DND-41 (cell line): ENCODE results near the gene USE1.
A peak's percentile ranks its signal among the peaks of the same experiment; 100 is the strongest.

Experiments
- ATAC-seq: fragments of 200-7000 bp; cut with Tn5 transposase; 3 replicates; pipeline ENCODE4 v1.9.1; 2021; ENCODE audit warnings: low read depth; ENCODE audit not compliant: insufficient read depth
- DNase-seq: peaks from one replicate; pipeline ENCODE4 v3.0.0-alpha.2; 2020
- H2AFZ ChIP-seq: 2 replicates; pipeline ENCODE4 v1.6.0; 2012; ENCODE audit warnings: low read depth, low read length
- H3K27ac ChIP-seq: 2 replicates; pipeline ENCODE4 v1.5.1; 2012; ENCODE audit warnings: low read length, inconsistent platforms
- H3K27me3 ChIP-seq: fragments of 200-600 bp; sonication (generic); 2 replicates; pipeline ENCODE4 v1.6.0; 2012; ENCODE audit warnings: low read length, mild to moderate bottlenecking, inconsistent platforms; ENCODE audit not compliant: insufficient read depth, poor library complexity
- H3K36me3 ChIP-seq: 2 replicates; pipeline ENCODE4 v1.5.1; 2012; ENCODE audit warnings: low read length, inconsistent platforms; ENCODE audit not compliant: insufficient read depth
- H3K4me1 ChIP-seq: 2 replicates; pipeline ENCODE4 v1.5.1; 2012; ENCODE audit warnings: mild to moderate bottlenecking, low read length; ENCODE audit not compliant: insufficient read depth
- H3K4me2 ChIP-seq: 2 replicates; pipeline ENCODE4 v1.6.0; 2012; ENCODE audit warnings: mild to moderate bottlenecking, moderate library complexity, low read length, inconsistent platforms; ENCODE audit not compliant: insufficient read depth
- H3K4me3 ChIP-seq, 2 experiments: fragments of 200-600 bp in 1 of 2; shearing (Covaris generic) in 1 of 2; 2 replicates each; pipeline ENCODE4 v1.5.1; 2012 to 2016; ENCODE audit warnings: inconsistent platforms in 2 of 2, low read length in 2 of 2, mild to moderate bottlenecking in 2 of 2, low read depth in 1 of 2, moderate library complexity in 1 of 2
- H3K79me2 ChIP-seq: 2 replicates; pipeline ENCODE4 v1.6.0; 2012; ENCODE audit warnings: low read length, inconsistent platforms; ENCODE audit not compliant: insufficient read depth
- H3K9ac ChIP-seq: 2 replicates; pipeline ENCODE4 v1.6.0; 2012; ENCODE audit warnings: low read depth, mild to moderate bottlenecking, inconsistent platforms, low read length, moderate library complexity
- H3K9me3 ChIP-seq: 2 replicates; pipeline ENCODE4 v1.5.1; 2012; ENCODE audit warnings: low read length, moderate library complexity, mild to moderate bottlenecking, inconsistent platforms; ENCODE audit not compliant: insufficient read depth, severe bottlenecking
- H4K20me1 ChIP-seq: 2 replicates; pipeline ENCODE4 v1.6.0; 2012; ENCODE audit warnings: low read length; ENCODE audit not compliant: insufficient read depth
- EZH2 ChIP-seq: IDR thresholded peaks from 3 replicates; pipeline ENCODE4 v1.6.1; 2012; ENCODE audit warnings: borderline replicate concordance, low read depth, mild to moderate bottlenecking, moderate library complexity, low read length, inconsistent platforms; ENCODE audit not compliant: severe bottlenecking
- TF ChIP-seq, protein P1 (sequence below): IDR thresholded peaks from 2 replicates; pipeline ENCODE4 v1.5.1; 2012; ENCODE audit warnings: borderline replicate concordance, low read length, moderate library complexity, mild to moderate bottlenecking; ENCODE audit not compliant: poor library complexity, severe bottlenecking; ENCODE audit errors: extremely low read depth

Gene USE1

DNA sequence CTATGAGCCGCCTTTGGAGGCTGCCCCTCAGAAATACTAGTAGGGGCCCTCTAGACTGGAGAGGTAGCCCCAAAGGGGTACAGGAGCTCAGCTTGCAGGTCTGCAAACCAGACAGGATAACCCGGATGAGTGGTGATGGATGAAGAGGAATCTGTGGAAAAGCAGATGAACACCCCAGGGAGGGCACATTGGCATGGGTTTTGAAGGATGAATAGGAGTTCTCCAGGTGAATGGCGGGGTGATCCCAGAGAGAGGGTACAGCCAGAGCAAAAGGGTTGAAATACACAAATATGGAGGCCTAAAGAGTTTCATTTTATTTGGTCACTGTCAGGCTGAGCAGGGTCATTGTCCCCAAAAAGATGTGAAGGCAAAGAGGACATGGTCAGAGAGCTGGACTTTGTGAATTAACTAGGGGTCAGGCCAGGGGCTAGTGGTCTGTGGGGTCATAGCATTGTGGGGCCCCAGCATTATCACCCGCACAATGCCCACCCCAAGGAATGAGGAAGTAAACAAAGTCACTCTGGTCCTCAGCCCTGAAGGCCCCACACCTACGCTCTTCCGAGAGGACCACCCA, 25.8 kb downstream of the USE1 start:
- H2AFZ ChIP-seq = no peak overlapping the region
- H3K27ac ChIP-seq = no peak overlapping the region
- peaks cover 34% of the 10 kb centered on the region for H3K79me2 ChIP-seq
- TF ChIP-seq EZH2 = no peak
- TF ChIP-seq, protein P1, sequence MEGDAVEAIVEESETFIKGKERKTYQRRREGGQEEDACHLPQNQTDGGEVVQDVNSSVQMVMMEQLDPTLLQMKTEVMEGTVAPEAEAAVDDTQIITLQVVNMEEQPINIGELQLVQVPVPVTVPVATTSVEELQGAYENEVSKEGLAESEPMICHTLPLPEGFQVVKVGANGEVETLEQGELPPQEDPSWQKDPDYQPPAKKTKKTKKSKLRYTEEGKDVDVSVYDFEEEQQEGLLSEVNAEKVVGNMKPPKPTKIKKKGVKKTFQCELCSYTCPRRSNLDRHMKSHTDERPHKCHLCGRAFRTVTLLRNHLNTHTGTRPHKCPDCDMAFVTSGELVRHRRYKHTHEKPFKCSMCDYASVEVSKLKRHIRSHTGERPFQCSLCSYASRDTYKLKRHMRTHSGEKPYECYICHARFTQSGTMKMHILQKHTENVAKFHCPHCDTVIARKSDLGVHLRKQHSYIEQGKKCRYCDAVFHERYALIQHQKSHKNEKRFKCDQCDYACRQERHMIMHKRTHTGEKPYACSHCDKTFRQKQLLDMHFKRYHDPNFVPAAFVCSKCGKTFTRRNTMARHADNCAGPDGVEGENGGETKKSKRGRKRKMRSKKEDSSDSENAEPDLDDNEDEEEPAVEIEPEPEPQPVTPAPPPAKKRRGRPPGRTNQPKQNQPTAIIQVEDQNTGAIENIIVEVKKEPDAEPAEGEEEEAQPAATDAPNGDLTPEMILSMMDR = no peak
- H3K9ac ChIP-seq = no peak overlapping the region
- H3K36me3 ChIP-seq = peaks cover 9% of the 10 kb centered on the region; the same call in 1 of the 2 replicates
- no peaks in the 10 kb centered on the region for H3K27me3 ChIP-seq
- ATAC-seq = no peak
- no peak for DNase-seq
- H3K9me3 ChIP-seq = no peaks in the 10 kb centered on the region
- H3K4me2 ChIP-seq = no peak overlapping the region
- peaks cover 8% of the 10 kb centered on the region for H4K20me1 ChIP-seq
- H3K4me1 ChIP-seq = peaks cover 35% of the 10 kb centered on the region
- no peak overlapping the region for H3K4me3 ChIP-seq

DNA sequence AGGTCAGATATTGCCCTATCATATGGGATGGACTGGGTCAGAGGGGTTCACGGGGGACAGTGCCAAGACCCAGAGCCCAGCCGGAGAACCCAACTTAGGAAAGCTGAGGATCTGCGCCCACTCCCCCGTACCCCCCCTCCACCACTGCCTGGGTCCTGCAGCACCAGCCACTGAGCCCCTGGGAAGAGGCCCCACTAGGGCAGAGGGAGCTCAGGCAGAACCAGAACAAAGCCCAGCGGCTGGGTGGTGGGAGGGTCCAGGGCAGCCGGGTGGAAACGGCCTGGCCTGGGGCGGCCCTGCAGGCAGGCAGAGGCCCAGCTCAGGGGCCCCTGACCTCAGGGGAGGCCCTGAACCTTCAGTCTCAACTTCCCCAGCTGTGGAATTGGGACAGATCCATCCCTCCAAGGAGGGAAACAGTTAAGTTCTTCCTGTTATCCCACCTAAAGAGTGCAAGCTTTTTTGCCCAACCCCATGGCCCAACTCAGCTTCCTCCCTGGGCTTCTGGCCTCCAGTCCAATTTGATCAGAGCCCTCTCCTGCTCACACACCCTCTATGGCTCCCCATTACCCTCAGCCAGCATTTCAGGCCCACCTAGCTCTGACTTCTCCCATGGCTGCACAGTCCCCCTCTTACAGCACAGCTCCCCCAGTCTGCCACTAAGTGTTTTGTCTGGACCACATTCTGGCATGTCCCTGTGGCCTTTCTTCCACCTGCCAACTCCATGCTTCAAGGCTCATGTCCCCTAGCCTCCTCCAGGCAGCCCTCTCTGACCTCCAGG, 27.5 kb downstream of the USE1 start:
- Histone ChIP-seq H3K27ac (peak overlapping the region; percentile 40; the same call in 1 of the 2 replicates), H3K9me3 (no peaks in the 10 kb centered on the region), H3K79me2 (peaks cover 34% of the 10 kb centered on the region), H3K4me3 (no peak overlapping the region), H3K4me1 (peaks cover 35% of the 10 kb centered on the region), H2AFZ (no peak overlapping the region), H4K20me1 (peaks cover 8% of the 10 kb centered on the region), H3K27me3 (no peaks in the 10 kb centered on the region), H3K36me3 (peaks cover 9% of the 10 kb centered on the region; the same call in 1 of the 2 replicates), H3K9ac (peak overlapping the region; percentile 18; the same call in 1 of the 2 replicates), H3K4me2 (peak overlapping the region; percentile 98; the same call in 1 of the 2 replicates)
- TF ChIP-seq EZH2 = no peak
- TF ChIP-seq, protein P1 = no peak
- DNase-seq (no peak), ATAC-seq (no peak)

DNA sequence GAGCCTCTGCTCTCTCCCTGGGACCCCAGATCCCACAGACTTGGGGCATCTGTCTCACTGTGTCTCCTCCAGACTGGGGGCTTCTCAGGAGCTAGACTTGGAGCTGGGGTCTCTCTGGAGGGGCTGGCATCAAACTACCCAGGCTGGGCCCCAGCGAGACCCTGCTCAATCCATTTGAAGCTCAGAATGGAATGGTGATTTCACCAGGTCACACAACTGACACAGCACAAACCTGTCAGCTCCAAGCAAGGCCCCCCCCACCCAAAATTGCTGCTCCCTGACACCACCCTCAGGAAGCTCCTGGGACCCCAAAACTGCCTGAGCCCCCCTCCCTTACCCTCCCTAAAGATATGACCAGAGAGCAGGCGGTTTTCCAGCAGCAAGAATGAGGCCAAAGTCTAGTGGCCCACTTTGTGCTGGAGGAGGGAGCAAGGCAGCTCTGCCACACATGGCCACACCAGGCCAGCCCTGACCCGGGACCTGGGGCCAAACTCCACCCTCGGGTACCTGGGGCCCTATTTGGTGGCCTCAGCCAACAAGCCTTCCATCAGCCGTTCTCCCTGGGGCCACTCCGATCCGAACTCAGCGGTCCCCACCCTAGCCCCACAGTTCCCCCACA, 28.2 kb downstream of the USE1 start:
- DNase-seq (no peak), ATAC-seq (no peak)
- Histone ChIP-seq H3K4me2 (peak overlapping the region; percentile 98), H3K36me3 (peaks cover 9% of the 10 kb centered on the region; the same call in 1 of the 2 replicates), H3K9ac (peak overlapping the region; percentile 18; the same call in 1 of the 2 replicates), H3K27ac (no peak overlapping the region; the same call in 1 of the 2 replicates), H2AFZ (no peak overlapping the region), H3K4me1 (peaks cover 35% of the 10 kb centered on the region), H3K79me2 (peaks cover 34% of the 10 kb centered on the region), H3K27me3 (no peaks in the 10 kb centered on the region), H4K20me1 (peaks cover 8% of the 10 kb centered on the region), H3K9me3 (no peaks in the 10 kb centered on the region), H3K4me3 (0 out of 4 replicates have a peak overlapping the region, but pooled peaks of 1 of the 2 experiments have one; percentile 36)
- TF ChIP-seq, protein P1 = no peak
- TF ChIP-seq EZH2 = no peak
